HL-60/S4 treated with retinoic acid at 250 ng/mL for 4 days and 3 days (cell line): Measurements from ENCODE around the gene JUND.

Experiments
- in situ Hi-C: fragments of 300-500 bp; cut with MboI; formaldehyde crosslinking; loops from 2 replicates; pipeline ENCODE4 v1.7.0; 2022; ENCODE audit warnings: low sequenced_read_pairs

Gene JUND

DNA sequence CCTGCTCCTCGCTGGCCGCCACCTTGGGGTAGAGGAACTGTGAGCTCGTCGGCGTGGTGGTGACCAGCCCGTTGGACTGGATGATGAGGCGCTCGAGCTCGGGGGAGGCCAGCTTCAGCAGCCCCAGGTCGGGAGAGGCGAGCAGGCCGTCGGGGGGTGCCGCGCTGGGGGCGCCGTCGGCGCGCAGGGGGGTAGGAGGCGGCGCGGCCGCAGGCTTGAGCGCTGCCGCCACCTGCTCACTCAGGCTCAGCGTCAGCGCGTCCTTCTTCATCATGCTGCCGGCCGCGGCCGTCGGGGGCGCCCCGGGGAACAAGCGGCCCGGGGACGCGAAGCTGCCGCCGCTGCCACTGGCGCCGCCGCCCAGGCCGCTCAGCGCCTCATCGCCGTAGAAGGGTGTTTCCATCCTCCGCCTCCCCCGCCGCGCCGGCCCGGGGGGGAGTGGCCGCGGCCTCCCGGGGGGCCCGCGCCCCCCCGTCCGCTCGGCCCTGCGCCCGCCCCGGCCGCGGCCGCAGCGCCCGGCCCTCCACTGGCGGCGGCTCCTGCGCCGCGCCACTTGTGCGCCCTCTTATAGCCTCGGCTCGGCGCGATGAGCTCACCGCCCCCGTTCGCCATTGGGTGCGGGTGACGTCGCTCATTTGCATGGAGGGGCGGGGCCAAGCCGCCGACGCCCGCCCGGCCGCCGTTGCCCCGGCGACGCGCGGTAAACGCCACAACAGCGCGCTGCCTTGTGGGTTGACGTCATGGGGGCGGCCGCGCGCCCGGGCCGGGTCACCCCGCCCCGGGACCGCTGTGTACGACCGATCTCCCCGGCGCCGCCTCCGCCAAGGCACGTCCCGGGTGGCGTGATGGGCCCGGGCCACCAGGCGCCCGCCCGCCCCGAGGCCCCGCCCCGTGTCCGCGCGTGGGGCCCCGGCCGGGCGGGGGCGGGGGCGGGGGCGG is at the start of gene JUND:
TSS of gene JUND (minus strand) at position 541 of the 939 bp plus-strand sequence. CDS start at position 403, 138 bp downstream.
- in situ Hi-C loops: no loop called here

DNA sequence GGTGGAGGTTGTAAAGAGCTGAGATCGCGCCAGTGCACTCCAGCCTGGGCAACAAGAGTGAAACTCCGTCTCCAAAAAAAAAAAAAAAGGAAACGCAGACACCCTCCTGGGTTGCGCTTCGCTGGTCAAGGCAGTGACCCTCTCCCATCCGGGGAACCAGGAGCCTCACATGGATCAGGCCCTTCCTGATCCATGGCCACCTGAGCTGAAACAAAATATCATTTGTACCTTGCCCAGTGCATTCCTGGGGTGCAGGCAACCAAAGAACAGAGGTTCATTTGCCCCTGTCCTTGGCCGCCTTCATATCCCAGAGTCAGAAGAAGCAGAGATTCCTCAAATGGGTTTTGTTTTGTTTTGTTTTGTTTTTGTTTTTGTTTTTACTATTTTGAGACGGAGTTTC is 49.4 kb upstream of the JUND start:
- in situ Hi-C loops: no loop called here

DNA sequence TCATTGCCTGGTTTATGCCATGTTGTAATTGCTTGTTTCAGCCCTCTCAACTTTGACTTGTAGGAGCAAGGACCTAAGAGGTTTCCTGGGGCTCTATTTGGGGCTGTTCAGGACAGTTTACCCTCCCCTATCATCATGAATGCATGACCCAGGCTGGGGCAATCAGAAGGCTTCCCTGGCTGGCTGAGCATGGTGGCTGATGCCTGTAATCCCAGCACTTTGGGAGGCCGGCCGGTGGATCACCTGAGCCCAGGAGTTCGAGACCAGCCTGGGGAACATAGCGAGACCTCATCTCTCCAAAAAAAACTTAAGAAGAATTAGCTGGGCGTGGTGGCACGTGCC is 47.6 kb upstream of the JUND start:
- in situ Hi-C loops: no loop called here

DNA sequence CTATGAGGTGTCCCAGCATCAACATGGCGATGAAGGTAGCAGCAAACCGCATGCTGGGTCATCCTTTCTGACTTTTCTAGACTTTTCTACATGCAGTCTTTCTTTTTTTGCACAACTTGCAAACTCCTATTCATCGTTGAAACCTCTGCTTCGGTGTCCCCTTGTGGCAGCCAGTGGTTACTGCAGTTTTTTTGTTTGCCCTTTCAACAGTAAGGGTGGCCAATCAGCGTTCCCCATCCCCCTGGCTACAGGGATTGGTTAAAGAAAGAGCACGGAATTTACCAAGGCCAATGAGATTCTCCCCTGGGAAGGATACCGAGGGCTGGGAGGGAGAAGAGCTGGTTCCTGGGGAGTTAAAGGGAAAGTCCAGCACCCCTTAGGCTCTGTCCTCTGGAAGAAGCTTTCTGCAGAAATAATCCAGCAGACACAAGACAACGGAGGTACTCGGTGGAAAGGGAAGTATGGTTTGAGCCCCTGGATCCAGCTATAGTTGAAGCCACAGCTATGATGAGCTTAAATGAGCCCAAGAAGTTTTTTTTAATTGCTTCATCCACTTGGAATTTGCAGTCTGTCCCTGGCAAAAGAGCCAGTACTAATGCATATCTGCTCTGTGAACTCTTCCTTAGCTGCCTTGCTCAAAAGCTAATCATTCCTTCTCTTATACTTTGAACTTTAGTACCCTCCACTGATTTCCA is 47.1 kb upstream of the JUND start:
- in situ Hi-C loops: no loop called here

DNA sequence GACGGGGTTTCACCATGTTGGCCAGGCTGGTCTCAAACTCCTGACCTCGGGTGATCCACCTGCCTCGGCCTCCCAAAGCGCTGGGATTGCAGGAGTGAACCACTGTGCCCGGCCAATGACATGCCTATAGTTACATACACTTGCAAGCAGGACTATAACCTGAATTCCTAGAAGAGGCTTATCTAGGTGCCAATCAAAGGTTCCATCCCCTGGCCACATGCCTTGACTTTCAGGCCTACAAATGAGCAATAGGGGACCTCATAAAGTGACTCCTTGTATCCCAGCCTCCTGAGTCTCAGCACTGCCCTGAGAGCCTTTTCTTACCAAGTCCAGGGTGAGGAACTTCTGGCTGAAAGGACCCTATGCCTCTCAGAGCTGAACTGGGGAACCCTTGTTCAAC is 45.4 kb upstream of the JUND start:
- in situ Hi-C loops: no loop called here

DNA sequence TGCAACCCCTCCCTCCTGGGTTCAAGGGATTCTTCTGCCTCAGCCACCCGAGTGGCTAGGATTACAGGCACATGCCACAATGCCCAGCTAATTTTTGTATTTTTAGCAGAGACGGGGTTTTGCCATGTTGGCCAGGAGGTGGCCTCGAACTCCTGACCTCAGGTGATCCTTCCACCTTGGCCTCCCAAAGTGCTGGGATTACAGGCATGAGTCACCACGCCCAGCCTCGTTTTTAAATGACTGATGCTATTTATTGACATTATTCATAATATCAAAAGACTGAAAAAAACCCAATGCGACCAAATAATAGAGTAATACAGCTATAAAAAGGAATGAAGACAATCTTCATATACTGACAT is 42.9 kb upstream of the JUND start:
- in situ Hi-C loops: loop anchor here (5.0 kb wide), 1 partner anchor 47 kb away; no protein-coding TSS in a partner anchor

DNA sequence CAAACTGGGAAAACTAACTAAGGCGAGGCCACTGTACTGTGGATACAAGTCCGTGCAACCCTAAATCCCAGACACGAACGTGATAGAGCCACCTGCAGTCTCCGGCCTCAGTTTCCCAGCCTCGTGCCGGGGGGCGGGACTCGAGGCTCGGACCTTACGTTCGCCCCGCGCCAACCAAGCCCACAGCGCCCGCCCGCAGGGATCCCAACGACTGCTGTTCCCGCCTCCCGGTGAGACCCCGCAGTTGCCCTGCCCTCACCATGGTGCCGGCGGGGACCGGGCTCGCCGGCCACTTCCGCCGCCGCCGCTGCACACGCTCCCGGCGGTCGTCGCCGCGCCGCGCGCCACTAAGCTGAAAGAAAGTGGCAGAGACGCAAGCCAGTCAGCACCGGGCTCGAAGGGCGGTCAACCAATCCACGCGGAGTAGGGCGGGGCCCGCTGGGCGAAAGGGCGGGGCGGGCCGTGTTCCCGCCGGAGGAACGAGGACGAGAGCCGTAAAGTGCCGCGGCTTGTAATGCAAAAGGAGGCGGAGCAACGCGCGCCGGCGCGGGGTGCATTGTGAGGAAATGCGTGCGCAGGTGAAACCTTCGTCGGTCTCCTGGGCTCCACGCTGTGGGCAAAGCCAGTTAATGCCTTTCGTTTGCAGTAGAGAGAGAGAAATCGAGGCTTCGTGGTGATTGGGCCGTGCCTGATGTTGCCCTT is 41.5 kb upstream of the JUND start, which contains the start of gene LSM4:
TSS of gene LSM4 (minus strand) at position 318 of the 702 bp plus-strand sequence. CDS start at position 262, 56 bp downstream.
- in situ Hi-C loops: loop anchor here (5.0 kb wide), 1 partner anchor 46 kb away; no protein-coding TSS in a partner anchor

DNA sequence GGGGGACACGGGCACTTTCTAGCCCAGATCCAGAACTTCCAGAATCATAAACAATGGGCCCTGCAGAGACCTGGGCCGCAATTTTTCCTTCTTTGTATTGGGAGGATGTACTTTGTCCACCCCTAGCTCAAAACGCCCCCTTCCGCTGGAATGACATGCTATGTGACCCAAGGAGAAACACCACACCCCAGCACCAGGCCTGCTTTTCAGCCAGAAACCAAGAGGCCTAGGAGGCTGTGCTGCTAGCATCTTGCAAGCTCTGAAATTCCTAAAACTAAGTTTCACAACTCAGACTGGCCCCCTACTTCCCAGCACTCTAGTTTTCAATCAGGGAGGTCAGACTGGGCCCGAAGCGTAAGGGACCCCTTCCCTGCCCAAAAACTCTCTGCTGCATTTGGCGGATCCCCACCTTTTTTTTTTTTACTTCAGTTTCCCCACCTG is 40.9 kb upstream of the JUND start:
- in situ Hi-C loops: loop anchor here (5.0 kb wide), 1 partner anchor 45 kb away; no protein-coding TSS in a partner anchor

DNA sequence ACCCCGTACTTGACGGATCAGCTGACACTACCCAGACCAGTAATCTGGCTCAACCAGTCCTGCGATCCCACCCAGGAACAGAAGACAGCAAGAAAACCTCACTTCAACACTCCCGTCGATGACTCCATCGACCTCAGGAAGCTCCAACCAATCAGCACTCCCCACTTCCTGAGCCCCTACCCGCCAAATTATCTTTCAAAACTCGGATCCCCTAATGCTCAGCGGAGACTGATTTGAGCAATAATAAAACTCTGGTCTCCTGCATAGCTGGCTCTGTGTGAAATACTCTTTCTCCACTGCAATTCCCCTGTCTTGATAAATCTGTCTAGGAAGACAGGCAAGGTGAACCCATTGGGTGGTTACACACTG is 40.3 kb upstream of the JUND start:
- in situ Hi-C loops: loop anchor here (5.0 kb wide), 1 partner anchor 44 kb away; no protein-coding TSS in a partner anchor

DNA sequence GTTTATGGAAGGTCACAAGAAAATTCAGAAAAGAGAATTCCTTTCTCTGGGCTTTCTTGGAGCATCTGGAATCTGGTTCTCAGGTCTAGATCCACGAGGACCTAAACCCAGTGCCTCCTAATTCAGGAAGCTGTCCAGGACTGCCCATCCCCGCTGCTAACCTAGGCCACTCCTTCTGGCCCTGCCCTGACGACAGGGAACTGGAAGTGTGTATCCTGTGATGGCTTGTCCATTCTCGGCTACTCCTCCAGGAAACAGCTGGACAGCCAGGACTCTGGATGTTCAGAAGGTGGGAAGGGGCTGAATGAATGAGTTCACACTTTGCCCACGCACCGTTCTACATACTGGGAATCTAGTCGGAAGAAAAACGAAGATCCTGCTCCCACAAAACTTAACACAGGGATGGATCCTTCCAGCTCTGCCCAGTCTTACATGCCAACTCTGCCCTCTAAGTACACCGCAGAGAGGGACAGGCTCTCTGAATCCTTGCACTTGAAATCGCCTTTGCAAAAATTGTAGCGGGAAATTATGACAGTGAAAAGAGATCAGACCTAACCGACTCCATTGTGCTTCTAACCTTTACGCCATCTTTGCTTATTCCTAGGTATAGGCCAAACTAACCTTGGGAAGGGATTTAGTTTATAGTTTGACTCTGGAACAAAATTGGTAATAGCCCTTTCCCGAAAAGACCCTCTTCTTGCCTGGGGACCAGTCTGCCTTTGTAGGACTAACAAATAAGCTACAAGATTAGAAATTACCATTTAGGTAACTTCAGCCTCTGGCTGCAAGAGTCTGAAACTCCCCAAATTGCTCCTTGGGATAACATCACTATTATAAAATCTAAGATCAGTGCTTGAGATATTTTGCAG is 39.7 kb upstream of the JUND start:
- in situ Hi-C loops: loop anchor here (5.0 kb wide), 1 partner anchor 44 kb away; no protein-coding TSS in a partner anchor

DNA sequence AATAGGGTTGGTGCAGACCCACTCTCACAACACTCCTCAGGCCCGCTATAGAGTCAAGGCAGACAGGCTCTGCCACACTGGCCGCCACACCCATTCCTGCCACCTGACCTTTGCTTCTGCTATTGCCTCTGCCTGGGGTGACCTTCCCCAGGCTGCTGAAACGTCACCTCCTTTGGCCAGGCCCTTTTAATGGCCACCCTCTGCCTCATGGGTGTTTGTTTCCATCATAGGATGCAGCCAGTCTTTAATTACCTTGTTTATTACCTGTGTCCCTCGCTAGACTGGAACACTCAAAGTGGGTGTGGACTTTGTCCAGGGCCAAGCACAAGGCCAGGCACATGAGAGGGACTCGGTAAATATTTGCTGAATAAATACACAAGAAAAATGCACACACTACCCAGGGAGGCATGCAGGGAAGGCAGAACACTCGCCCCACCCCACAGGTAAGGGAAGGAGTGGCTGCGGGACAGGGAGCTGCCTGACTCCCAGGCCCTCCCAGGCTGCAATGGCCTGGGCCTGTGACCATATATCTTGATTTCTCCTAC is 38.2 kb upstream of the JUND start:
- in situ Hi-C loops: loop anchor here (5.0 kb wide), 1 partner anchor 42 kb away; no protein-coding TSS in a partner anchor

DNA sequence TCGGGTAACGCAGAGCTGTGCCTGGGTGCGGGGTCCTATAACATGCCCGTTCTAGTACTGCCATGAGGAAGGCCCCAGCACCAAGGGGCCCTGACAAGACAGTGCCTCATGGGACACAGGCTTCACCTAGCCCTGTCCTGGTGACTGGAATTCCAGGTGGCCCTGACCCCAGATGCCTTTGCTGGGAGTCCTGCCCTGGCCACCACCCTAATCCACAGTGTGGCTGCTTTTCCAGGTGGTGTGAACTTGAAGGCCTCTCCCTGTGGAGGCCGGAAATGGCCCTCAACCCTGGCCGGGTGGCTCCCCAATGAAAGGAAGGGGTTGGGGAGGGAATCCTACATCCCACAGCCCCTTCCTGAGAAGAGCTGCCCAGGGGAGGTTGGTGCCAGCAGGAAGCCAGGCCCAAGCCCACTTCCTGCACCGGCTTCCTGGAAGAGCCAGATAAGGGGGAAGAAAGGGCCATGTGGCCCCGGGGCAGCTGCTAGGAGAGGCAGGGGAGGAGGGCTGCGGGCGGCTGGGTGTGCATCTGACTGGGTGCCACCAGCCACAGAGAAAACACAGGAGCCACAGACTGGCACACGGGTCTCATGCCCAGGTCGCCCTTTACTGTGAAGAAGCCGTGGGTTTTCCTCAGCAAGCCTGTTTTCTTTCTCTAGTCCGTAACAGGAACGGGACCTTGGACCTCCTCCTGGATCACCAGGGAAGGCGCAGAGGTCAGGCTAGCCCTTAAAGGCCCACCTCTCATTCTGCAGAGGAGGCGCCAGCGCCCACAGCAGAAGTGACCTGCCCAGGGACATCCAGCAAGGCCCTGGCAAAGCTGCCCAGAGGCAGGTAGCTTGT is 36.8 kb upstream of the JUND start:
- in situ Hi-C loops: no loop called here

DNA sequence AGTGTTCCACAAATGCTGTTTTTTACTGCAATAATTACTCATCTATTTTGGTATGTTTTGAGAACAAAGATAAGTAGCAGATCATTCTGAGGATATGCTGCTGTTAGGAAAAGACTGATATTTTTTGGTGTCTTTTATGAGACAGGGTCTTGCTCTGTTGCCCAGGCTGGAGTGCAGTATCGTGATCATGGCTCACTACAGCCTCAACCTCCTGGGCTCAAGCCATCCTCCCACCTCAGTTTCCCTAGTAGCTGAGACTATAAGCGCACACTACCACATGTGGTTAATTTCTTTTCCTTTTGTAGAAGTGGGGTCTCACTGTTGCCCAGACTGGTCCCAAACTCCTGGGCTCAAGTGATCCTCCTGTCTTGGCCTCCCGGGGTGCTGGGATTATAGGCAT is 32.0 kb upstream of the JUND start:
- in situ Hi-C loops: no loop called here

DNA sequence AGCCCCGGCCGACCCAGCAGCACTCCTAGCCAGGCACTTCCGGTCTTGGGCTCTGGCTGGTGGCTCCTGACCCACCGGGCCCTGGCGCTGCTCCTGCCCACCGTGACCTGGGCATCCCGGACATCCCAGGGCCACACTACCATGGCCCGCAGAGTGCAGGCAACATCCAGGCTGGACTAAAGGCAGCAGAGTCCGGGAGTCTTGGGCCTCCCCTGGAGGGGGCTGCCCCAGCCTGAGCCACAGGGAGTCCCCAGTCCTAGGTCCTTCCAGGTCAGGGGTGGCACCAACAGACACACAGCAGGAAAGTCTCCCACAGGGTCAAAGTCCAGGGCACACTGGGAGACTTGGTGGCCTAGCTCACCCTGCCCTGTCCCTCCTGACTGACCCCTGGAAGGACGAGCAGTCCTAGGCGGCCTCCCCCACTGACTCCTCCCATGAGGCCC is 30.7 kb upstream of the JUND start:
- in situ Hi-C loops: no loop called here

DNA sequence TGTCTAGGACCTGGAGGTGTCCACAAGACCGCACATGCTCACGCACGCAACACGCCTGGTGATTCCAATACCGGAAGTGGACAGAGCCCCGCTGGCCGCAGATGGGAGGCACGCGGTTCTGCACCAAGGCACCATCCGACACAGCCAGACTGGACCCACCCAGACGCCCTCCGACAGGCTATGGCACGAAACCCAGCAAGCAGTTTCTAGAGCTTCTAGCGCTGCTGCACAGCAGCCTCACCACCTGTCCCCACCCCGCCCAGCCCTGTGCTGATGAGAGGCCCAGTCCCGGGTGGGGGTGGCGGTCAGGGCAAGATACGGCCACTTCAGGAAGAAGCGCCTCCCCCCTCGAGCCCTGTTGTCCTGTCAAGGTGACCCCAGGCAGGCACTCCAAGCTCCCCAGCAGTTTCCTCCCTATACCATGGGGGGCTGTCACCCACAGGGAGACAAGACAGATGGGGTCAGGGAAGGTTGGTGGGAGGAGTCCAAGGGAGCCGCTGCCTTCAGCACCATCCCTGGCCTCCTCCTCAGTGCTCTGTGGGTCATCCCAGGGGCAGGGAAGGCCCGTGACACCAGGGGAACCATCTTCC is 30.2 kb upstream of the JUND start:
- in situ Hi-C loops: no loop called here

DNA sequence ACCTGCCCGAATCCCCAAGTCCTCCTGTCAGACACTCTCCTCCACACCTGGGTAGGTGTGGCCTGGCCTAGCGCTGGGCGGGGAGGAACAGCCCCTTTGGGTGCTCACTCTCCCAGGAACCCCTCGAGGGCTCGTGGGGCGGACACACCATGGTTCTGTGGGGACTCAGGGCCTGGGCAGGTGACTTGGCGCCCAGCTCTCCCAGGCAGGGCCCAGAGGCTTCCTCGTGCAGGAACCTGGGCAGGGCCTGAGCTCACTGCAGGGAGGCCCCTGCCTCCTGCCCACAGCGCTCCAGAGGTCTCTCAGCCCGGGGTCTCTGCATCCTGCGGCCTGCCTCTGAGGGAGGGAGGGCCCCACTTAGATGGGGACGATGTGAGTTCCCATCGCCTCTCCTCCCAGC is 29.5 kb upstream of the JUND start:
- in situ Hi-C loops: no loop called here

DNA sequence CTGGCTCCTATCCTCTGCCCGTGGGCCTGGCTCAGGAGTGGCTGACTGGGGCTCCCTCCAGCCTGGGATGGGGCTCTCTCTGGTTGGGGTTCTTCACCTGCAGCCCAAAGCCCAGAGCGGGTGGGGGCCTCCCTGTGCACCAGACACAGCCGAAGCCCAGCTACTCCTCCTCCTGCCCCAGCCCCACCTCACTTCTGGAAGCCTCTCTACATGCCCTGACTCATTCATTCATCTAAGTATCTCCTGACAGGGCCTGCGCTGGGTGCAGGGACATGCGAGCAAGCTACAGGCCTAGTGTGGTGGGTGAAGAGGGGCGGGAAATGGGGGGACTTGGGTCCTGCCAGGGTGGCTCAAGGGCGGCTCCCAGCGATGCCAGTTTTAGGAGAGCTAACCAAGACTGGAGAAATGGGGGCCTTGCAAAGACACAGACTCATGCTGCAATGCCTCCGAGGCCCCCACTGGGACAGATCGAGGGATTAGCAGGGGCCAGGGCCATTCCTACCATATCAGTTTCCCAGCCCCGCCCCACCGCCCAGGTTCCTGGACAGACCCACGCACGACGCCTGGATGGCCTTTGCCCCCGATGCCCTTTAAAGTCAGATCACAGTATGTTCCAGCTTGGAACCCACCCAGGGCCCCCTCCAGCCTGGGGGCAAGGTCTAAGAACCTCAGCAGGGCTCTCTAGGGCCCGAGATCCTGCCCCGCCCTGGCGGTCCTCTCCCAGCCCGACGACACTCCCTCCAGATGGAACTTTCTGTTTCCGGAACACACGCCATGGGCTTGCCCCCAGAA is 28.9 kb upstream of the JUND start:
- in situ Hi-C loops: no loop called here
